ENCODE measurements around the gene DGKI. TPM values are rescaled to one million over a fixed set of nuclear protein-coding genes. Genes with fewer than 3 reads are reported as not detected.

DGKI gene
- total and polyA plus RNA-seq, 9 of the 15 experiments (the other 6 are each of a cell fraction or from before 2014, with no cell fraction given) = 0.11 to 0.54 (median 0.15) TPM; not detected in 5

DNA sequence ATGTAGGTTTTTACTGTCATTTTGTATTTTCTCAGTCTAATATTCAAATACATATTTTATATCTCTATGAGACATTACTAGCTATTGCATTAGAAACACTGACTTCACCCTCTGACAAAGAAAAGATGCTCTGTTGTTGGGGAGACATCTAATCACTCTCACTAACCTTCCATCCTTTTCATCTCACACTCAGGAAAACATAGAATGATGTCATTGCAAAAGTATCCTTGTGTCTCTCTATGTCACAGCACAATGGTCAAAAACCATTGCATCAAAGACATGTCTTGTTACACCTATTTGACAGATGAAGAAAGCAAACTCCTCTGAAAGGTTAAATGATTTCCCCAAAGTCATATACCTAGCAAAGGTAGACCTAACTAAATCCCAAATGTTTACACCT is 272.0 kb downstream of the DGKI start:
- Histone ChIP-seq H3K9me1 (ENCODE audit: control insufficient read depth, insufficient read depth, low read length) (no peaks in the 10 kb centered on the region), H3K79me2 (ENCODE audit: control insufficient read depth, insufficient read depth, low read length) (no peaks in the 10 kb centered on the region), H3K9ac (ENCODE audit: insufficient read depth in 1 of 2, low read depth in 2 of 2, low read length in 2 of 2) (no peak overlapping the region), H3K4me3 (no peak overlapping the region), H4K20me1 (replicated peaks; ENCODE audit: control insufficient read depth, insufficient read depth, low read length) (no peaks in the 10 kb centered on the region), H3K36me3 (ENCODE audit: control insufficient read depth, insufficient read depth, low read length) (no peaks in the 10 kb centered on the region), H3K4me1 (replicated peaks in 1 of 2; ENCODE audit: control insufficient read depth in 2 of 2, insufficient read depth in 2 of 2, low read length in 2 of 2) (no peaks in the 10 kb centered on the region), H3K9me3 (replicated peaks; ENCODE audit: control insufficient read depth, insufficient read depth, low read depth, low read length) (no peaks in the 10 kb centered on the region), H3K27me3 (ENCODE audit: control insufficient read depth in 2 of 2, insufficient read depth in 2 of 2, low read length in 2 of 2) (no peaks in the 10 kb centered on the region), H3K4me2 (ENCODE audit: insufficient read depth, low read length) (no peak overlapping the region), H2AFZ (ENCODE audit: low read depth, low read length) (no peak overlapping the region), H3K27ac (ENCODE audit: extremely low read depth, low read depth, low read length) (no peak overlapping the region)
- POLR2A ChIA-PET = no interaction called here
- no peak for ATAC-seq
- BruUV-seq (replicated peaks) = no TSS peak
- DNase-seq (ENCODE audit: extremely low read depth in 1 of 4, low spot score in 3 of 4) = no peak
- intact Hi-C loops (cut with micrococcal nuclease) (no loop called here), in situ Hi-C loops (cut with MboI) (no loop called here)
- TF ChIP-seq ZSCAN32 (CRISPR knock-in tag; IDR thresholded peaks at IDR 0.05) = no peak
- CTCF ChIA-PET (ENCODE audit: low intra/inter-chr PET ratio) = no interaction called here
- FAIRE-seq = no peak

DNA sequence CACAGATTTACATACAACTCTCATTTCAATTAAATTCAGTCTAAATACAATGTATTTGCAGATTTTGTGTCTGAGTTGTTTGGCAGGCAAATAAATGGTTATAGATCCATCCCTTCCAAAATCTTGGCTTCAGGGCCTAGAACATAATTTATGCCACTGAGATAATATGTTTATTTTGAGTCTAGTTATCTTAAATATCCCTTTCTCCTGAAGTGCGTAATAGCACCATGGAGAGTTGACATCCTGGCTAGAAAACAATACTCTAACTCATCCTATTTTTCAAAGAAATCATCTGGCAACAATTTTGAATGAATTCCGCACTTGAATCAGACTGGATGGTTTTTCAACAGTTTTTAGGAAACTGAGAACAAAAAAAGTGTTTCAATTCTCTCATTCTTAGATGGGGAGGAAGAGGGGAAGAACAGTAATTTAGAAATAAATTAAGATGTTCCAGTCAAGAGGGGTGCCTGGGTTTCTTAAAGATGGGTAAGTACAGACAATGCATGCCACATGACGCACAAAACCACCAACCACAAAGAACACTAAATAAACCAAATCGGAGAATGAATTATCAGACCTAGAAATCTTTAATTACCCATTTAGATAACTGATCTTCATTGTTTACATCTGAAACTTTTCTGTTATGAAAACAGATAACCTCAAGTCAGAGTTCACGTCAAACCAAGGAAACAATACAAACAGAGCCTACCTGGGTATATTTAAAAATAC is 274.6 kb downstream of the DGKI start:
- H3K27me3 ChIP-seq (ENCODE audit: control insufficient read depth in 2 of 2, insufficient read depth in 2 of 2, low read length in 2 of 2) = no peaks in the 10 kb centered on the region
- in situ Hi-C loops (cut with MboI) (no loop called here), intact Hi-C loops (cut with micrococcal nuclease) (no loop called here)
- FAIRE-seq (no peak), ATAC-seq (no peak), DNase-seq (ENCODE audit: extremely low read depth in 1 of 4, low spot score in 3 of 4) (no peak)
- H3K36me3 ChIP-seq (ENCODE audit: control insufficient read depth, insufficient read depth, low read length) = no peaks in the 10 kb centered on the region
- no peak overlapping the region for H2AFZ ChIP-seq (ENCODE audit: low read depth, low read length)
- POLR2A ChIA-PET = no interaction called here
- H3K9ac ChIP-seq (ENCODE audit: insufficient read depth in 1 of 2, low read depth in 2 of 2, low read length in 2 of 2) = no peak overlapping the region
- no peaks in the 10 kb centered on the region for H3K79me2 ChIP-seq (ENCODE audit: control insufficient read depth, insufficient read depth, low read length)
- no peak overlapping the region for H3K4me3 ChIP-seq
- H3K9me1 ChIP-seq (ENCODE audit: control insufficient read depth, insufficient read depth, low read length) = no peaks in the 10 kb centered on the region
- no peak overlapping the region for H3K27ac ChIP-seq (ENCODE audit: extremely low read depth, low read depth, low read length)
- no TSS peak for BruUV-seq (replicated peaks)
- WGBS (ENCODE audit: insufficient coverage, low coverage, missing lambda C conversion rate) = 1% methylated on average over 5 of the region's 5 CpGs
- TF ChIP-seq CC2D1A (IDR thresholded peaks at IDR 0.05) = no peak
- TF ChIP-seq, protein P1, sequence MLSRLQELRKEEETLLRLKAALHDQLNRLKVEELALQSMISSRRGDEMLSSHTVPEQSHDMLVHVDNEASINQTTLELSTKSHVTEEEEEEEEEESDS (CRISPR knock-in tag; IDR thresholded peaks at IDR 0.05) = no peak
- TF ChIP-seq, protein P2, sequence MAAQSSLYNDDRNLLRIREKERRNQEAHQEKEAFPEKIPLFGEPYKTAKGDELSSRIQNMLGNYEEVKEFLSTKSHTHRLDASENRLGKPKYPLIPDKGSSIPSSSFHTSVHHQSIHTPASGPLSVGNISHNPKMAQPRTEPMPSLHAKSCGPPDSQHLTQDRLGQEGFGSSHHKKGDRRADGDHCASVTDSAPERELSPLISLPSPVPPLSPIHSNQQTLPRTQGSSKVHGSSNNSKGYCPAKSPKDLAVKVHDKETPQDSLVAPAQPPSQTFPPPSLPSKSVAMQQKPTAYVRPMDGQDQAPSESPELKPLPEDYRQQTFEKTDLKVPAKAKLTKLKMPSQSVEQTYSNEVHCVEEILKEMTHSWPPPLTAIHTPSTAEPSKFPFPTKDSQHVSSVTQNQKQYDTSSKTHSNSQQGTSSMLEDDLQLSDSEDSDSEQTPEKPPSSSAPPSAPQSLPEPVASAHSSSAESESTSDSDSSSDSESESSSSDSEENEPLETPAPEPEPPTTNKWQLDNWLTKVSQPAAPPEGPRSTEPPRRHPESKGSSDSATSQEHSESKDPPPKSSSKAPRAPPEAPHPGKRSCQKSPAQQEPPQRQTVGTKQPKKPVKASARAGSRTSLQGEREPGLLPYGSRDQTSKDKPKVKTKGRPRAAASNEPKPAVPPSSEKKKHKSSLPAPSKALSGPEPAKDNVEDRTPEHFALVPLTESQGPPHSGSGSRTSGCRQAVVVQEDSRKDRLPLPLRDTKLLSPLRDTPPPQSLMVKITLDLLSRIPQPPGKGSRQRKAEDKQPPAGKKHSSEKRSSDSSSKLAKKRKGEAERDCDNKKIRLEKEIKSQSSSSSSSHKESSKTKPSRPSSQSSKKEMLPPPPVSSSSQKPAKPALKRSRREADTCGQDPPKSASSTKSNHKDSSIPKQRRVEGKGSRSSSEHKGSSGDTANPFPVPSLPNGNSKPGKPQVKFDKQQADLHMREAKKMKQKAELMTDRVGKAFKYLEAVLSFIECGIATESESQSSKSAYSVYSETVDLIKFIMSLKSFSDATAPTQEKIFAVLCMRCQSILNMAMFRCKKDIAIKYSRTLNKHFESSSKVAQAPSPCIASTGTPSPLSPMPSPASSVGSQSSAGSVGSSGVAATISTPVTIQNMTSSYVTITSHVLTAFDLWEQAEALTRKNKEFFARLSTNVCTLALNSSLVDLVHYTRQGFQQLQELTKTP (IDR thresholded peaks at IDR 0.05; ENCODE audit: low read depth in 1 of 2, partially characterized antibody in 2 of 2) = no peak
- no peak for TF ChIP-seq NFRKB (IDR thresholded peaks at IDR 0.05; ENCODE audit: low read depth)
- no peak for TF ChIP-seq CCNT2 (IDR thresholded peaks at IDR 0.05; ENCODE audit: borderline replicate concordance, extremely low read depth, insufficient read length, low read depth, low read length)
- no peak for TF ChIP-seq HDAC1 (IDR thresholded peaks at IDR 0.05)
- TF ChIP-seq KLF16 (IDR thresholded peaks at IDR 0.05) = no peak
- no peaks in the 10 kb centered on the region for H4K20me1 ChIP-seq (replicated peaks; ENCODE audit: control insufficient read depth, insufficient read depth, low read length)
- H3K9me3 ChIP-seq (replicated peaks; ENCODE audit: control insufficient read depth, insufficient read depth, low read depth, low read length) = no peaks in the 10 kb centered on the region
- CTCF ChIA-PET (ENCODE audit: low intra/inter-chr PET ratio) = no interaction called here
- H3K4me2 ChIP-seq (ENCODE audit: insufficient read depth, low read length) = no peak overlapping the region
- no peaks in the 10 kb centered on the region for H3K4me1 ChIP-seq (replicated peaks in 1 of 2; ENCODE audit: control insufficient read depth in 2 of 2, insufficient read depth in 2 of 2, low read length in 2 of 2)
